Esophagus muscularis mucosa (tissue), 4 donors: Measurements from ENCODE around the gene CLGN.

Source experiments
- CTCF ChIP-seq, 3 experiments: fragments of 200-600 bp in 2 of 3; fragments of 450-650 bp in 1 of 3; sonication (generic) in 2 of 3; IDR thresholded peaks; one replicate each; pipeline ENCODE4 v1.5.1; 2017 to 2019; ENCODE audit warnings: antibody characterized with exemption in 3 of 3, mild to moderate bottlenecking in 2 of 3, moderate library complexity in 1 of 3
- EP300 ChIP-seq: sonication (generic); formaldehyde crosslinking; IDR thresholded peaks from one replicate; pipeline ENCODE4 v1.6.1; 2017; ENCODE audit warnings: antibody characterized with exemption
- POLR2AphosphoS5 ChIP-seq, 2 donors: sonication (generic); formaldehyde crosslinking; IDR thresholded peaks; one replicate each; pipeline ENCODE4 v1.6.1; 2017; ENCODE audit warnings: antibody characterized with exemption in 2 of 2

GRCh38 chr4:140346136-140346535, 81.3 kb downstream of the CLGN start:
- no peak for TF ChIP-seq POLR2AphosphoS5 (IDR thresholded peaks at IDR 0.05)
- no peak for TF ChIP-seq EP300
- no peak for TF ChIP-seq CTCF (IDR thresholded peaks at IDR 0.05)
